Ramos (cell line): ENCODE results near the gene SPI1.
"Not testable (repeated sequence)": the region's sequence is repeated elsewhere in the genome, so short reads cannot be mapped to it uniquely, and the experiment has no call there.

Source experiments
- in situ Hi-C: fragments of 300-500 bp; cut with MboI; formaldehyde crosslinking; loops from one replicate; pipeline ENCODE4 v1.14.3; 2022; ENCODE audit warnings: low sequenced_read_pairs; ENCODE audit not compliant: unreplicated experiment

SPI1 gene

GRCh38 chr11:47345890-47346563, 32.3 kb downstream of the SPI1 start:
- in situ Hi-C loops = no loop called here

GRCh38 chr11:47342854-47343253, 35.5 kb downstream of the SPI1 start:
- in situ Hi-C loops = no loop called here

GRCh38 chr11:47342036-47342803, 36.1 kb downstream of the SPI1 start:
- in situ Hi-C loops = no loop called here

GRCh38 chr11:47340980-47341775, 37.2 kb downstream of the SPI1 start:
- in situ Hi-C loops = no loop called here

- in situ Hi-C loops = no loop called here
These were observed 38.3 kb downstream of the SPI1 start for GRCh38 chr11:47340010-47340409.

- in situ Hi-C loops = no loop called here
These were observed 39.7 kb downstream of the SPI1 start for GRCh38 chr11:47338396-47339241.

GRCh38 chr11:47337229-47337924, 41.0 kb downstream of the SPI1 start:
- in situ Hi-C loops = no loop called here

GRCh38 chr11:47336595-47336994, 41.8 kb downstream of the SPI1 start:
- in situ Hi-C loops = no loop called here

GRCh38 chr11:47335733-47336132, 42.6 kb downstream of the SPI1 start:
- in situ Hi-C loops = no loop called here

GRCh38 chr11:47334699-47335411, 43.5 kb downstream of the SPI1 start:
- in situ Hi-C loops = not testable (repeated sequence)

- in situ Hi-C loops = no loop called here
These were observed 44.4 kb downstream of the SPI1 start for GRCh38 chr11:47333886-47334443.

- in situ Hi-C loops = no loop called here
These were observed 44.9 kb downstream of the SPI1 start for GRCh38 chr11:47333526-47333845.

GRCh38 chr11:47332791-47333525, 45.4 kb downstream of the SPI1 start:
- in situ Hi-C loops = no loop called here

GRCh38 chr11:47332303-47332711, 46.0 kb downstream of the SPI1 start:
- in situ Hi-C loops = no loop called here

- in situ Hi-C loops = no loop called here
These were observed 46.7 kb downstream of the SPI1 start for GRCh38 chr11:47331454-47332302.

- in situ Hi-C loops = no loop called here
These were observed 48.1 kb downstream of the SPI1 start for GRCh38 chr11:47329987-47330931.
